Fibroblast of lung (primary cell): ENCODE results near the gene AKR1A1. TPM values are rescaled to one million over a fixed set of nuclear protein-coding genes. Genes with fewer than 3 reads are reported as not detected.
"Not testable (repeated sequence)": the region's sequence is repeated elsewhere in the genome, so short reads cannot be mapped to it uniquely, and the experiment has no call there.

Experiments used
- DNase-seq, 2 donors: peaks; one replicate each; pipeline versions ENCODE4 v3.0.0 to v3.0.0-alpha.2; 2010; ENCODE audit warnings: low read depth in 2 of 2
- H2AFZ ChIP-seq: 2 replicates; pipeline ENCODE4 v1.5.1; 2012; ENCODE audit warnings: low read length, control low read depth, inconsistent platforms
- H3K27ac ChIP-seq: 2 replicates; pipeline ENCODE4 v1.5.1; 2011; ENCODE audit warnings: low read length, control low read depth; ENCODE audit not compliant: insufficient read depth
- H3K27me3 ChIP-seq: 2 replicates; pipeline ENCODE4 v1.5.1; 2011; ENCODE audit warnings: mild to moderate bottlenecking, low read length; ENCODE audit not compliant: control insufficient read depth, insufficient read depth
- H3K36me3 ChIP-seq: 2 replicates; pipeline ENCODE4 v1.5.1; 2011; ENCODE audit warnings: low read length; ENCODE audit not compliant: control insufficient read depth, insufficient read depth
- H3K4me1 ChIP-seq: 2 replicates; pipeline ENCODE4 v1.5.1; 2011; ENCODE audit warnings: low read length; ENCODE audit not compliant: control insufficient read depth, insufficient read depth; ENCODE audit errors: extremely low read depth
- H3K4me2 ChIP-seq: 2 replicates; pipeline ENCODE4 v1.5.1; 2011; ENCODE audit warnings: low read length, control low read depth; ENCODE audit not compliant: insufficient read depth; ENCODE audit errors: extremely low read depth
- H3K4me3 ChIP-seq, 4 experiments: fragments of 200-600 bp in 1 of 4; sonication (generic) in 1 of 4; replicated peaks in 1 of 4; 2 replicates each; pipeline ENCODE4 v1.5.1; 2011 to 2016; ENCODE audit warnings: low read length in 4 of 4, low read depth in 3 of 4, mild to moderate bottlenecking in 3 of 4, control low read depth in 2 of 4, inconsistent platforms in 1 of 4, mixed read lengths in 1 of 4; ENCODE audit not compliant: insufficient read depth in 1 of 4; ENCODE audit errors: control extremely low read depth in 1 of 4
- H3K79me2 ChIP-seq: 2 replicates; pipeline ENCODE4 v1.5.1; 2012; ENCODE audit warnings: mild to moderate bottlenecking, low read length, inconsistent platforms; ENCODE audit not compliant: control insufficient read depth, insufficient read depth
- H3K9ac ChIP-seq: 2 replicates; pipeline ENCODE4 v1.5.1; 2011; ENCODE audit warnings: mild to moderate bottlenecking, low read length, control low read depth; ENCODE audit not compliant: insufficient read depth
- H3K9me3 ChIP-seq: 2 replicates; pipeline ENCODE4 v1.5.1; 2012; ENCODE audit warnings: low read depth, low read length; ENCODE audit not compliant: control insufficient read depth, insufficient read depth
- H4K20me1 ChIP-seq: 2 replicates; pipeline ENCODE4 v1.5.1; 2011; ENCODE audit warnings: low read length; ENCODE audit not compliant: control insufficient read depth, insufficient read depth; ENCODE audit errors: extremely low read depth
- EZH2 ChIP-seq: IDR thresholded peaks from 2 replicates; pipeline ENCODE4 v1.5.1; 2012; ENCODE audit warnings: low read length, control low read depth, mild to moderate bottlenecking; ENCODE audit errors: missing control alignments
- polyA plus RNA-seq, 2 donors: library from polyadenylated mRNA; depleted of rRNA in 1 of 2; stranded (reverse) in 1 of 2; unstranded in 1 of 2; fragments of >200 nt; gene quantifications; 2 replicates each; pipeline ENCODE4 v1.2.1, GENCODE V29; 2011 to 2012; ENCODE audit warnings: missing spikeins in 1 of 2
- total RNA-seq: library from RNA; depleted of rRNA; stranded (reverse); fragments of >200 nt; gene quantifications from 2 replicates; pipeline ENCODE4 v1.2.1, GENCODE V29; 2014
- TF ChIP-seq, protein P1 (sequence below), 2 donors: IDR thresholded peaks in 1 of 2; conservative IDR thresholded peaks in 1 of 2; 1 replicate in 1 of 2; 2 replicates in 1 of 2; pipeline ENCODE4 v1.5.1; 2011 to 2012; ENCODE audit warnings: low read length in 2 of 2, control low read depth in 1 of 2, inconsistent platforms in 1 of 2, low read depth in 1 of 2, mild to moderate bottlenecking in 1 of 2

AKR1A1 gene
- total and polyA plus RNA-seq, 2 donors (not counting 1 experiment from before 2014, with no cell fraction given), result 110 TPM

- H3K36me3 ChIP-seq, result peaks cover 18% of the 10 kb centered on the region
- no peak overlapping the region for H2AFZ ChIP-seq
- no peak for TF ChIP-seq EZH2
- TF ChIP-seq, protein P1, sequence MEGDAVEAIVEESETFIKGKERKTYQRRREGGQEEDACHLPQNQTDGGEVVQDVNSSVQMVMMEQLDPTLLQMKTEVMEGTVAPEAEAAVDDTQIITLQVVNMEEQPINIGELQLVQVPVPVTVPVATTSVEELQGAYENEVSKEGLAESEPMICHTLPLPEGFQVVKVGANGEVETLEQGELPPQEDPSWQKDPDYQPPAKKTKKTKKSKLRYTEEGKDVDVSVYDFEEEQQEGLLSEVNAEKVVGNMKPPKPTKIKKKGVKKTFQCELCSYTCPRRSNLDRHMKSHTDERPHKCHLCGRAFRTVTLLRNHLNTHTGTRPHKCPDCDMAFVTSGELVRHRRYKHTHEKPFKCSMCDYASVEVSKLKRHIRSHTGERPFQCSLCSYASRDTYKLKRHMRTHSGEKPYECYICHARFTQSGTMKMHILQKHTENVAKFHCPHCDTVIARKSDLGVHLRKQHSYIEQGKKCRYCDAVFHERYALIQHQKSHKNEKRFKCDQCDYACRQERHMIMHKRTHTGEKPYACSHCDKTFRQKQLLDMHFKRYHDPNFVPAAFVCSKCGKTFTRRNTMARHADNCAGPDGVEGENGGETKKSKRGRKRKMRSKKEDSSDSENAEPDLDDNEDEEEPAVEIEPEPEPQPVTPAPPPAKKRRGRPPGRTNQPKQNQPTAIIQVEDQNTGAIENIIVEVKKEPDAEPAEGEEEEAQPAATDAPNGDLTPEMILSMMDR (conservative IDR thresholded peaks at IDR 0.05 in 1 of 2, IDR thresholded peaks at IDR 0.05 in 1 of 2; ENCODE audit: low read depth in 1 of 2, low read length in 2 of 2), result no peak
- H3K9me3 ChIP-seq, result no peaks in the 10 kb centered on the region
- no peak overlapping the region for H3K4me2 ChIP-seq
- no peak for DNase-seq
- H4K20me1 ChIP-seq, result peaks cover 2% of the 10 kb centered on the region
- H3K4me1 ChIP-seq, result peaks cover 6% of the 10 kb centered on the region
- no peak overlapping the region for H3K27ac ChIP-seq
- no peak overlapping the region for H3K9ac ChIP-seq
- no peak overlapping the region for H3K4me3 ChIP-seq
- no peaks in the 10 kb centered on the region for H3K27me3 ChIP-seq
- H3K79me2 ChIP-seq, result peaks cover 44% of the 10 kb centered on the region
Observed at GRCh38 chr1:45516036-45516435, 34.6 kb upstream of the AKR1A1 start.

DNA sequence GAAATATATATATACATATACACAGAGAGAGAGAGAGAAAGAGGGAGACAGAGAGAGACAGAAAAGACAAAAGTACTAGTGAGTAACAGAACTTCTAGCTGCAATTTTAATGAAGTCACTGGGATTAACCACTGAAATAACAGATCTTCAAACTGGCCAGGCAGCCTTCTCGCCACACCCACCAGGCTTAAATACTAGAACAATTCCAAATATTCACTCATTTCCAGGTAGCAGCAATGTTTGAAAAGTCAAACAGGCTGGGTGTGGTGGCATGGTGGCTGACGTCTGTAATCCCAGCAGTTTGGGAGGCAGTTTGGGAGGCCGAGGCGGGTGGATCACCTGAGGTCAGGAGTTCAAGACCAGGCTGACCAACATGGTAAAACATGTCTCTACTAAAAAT is 34.2 kb upstream of the AKR1A1 start:
- Histone ChIP-seq H3K27ac (no peak overlapping the region), H4K20me1 (peaks cover 2% of the 10 kb centered on the region), H3K79me2 (peaks cover 48% of the 10 kb centered on the region), H3K4me1 (peaks cover 6% of the 10 kb centered on the region), H3K9ac (no peak overlapping the region), H3K4me3 (no peak overlapping the region), H3K27me3 (no peaks in the 10 kb centered on the region), H3K9me3 (no peaks in the 10 kb centered on the region), H2AFZ (no peak overlapping the region), H3K36me3 (peaks cover 18% of the 10 kb centered on the region), H3K4me2 (no peak overlapping the region)
- no peak for TF ChIP-seq EZH2
- TF ChIP-seq, protein P1 (conservative IDR thresholded peaks at IDR 0.05 in 1 of 2, IDR thresholded peaks at IDR 0.05 in 1 of 2; ENCODE audit: low read depth in 1 of 2, low read length in 2 of 2), result no peak
- DNase-seq, result no peak

- H3K4me3 ChIP-seq, H3K9ac ChIP-seq, H2AFZ ChIP-seq, H3K9me3 ChIP-seq, H3K27ac ChIP-seq, DNase-seq, H3K27me3 ChIP-seq, H3K4me1 ChIP-seq, H4K20me1 ChIP-seq, H3K4me2 ChIP-seq: not testable (repeated sequence)
- H3K79me2 ChIP-seq, result peaks cover 50% of the 10 kb centered on the region
- H3K36me3 ChIP-seq, result peaks cover 15% of the 10 kb centered on the region
Observed at GRCh38 chr1:45518366-45518765, 32.3 kb upstream of the AKR1A1 start.
